Keratinocyte (primary cell): ENCODE measurements around the gene PCBD2.

Source experiments
- CTCF ChIP-seq, 3 experiments: IDR thresholded peaks in 1 of 3; conservative IDR thresholded peaks in 1 of 3; optimal IDR thresholded peaks in 1 of 3; 2 replicates in 2 of 3; 3 replicates in 1 of 3; pipeline versions ENCODE3 to v1.5.1; 2011; ENCODE audit warnings: low read length in 3 of 3, mild to moderate bottlenecking in 3 of 3, moderate library complexity in 2 of 3, control low read depth in 1 of 3, inconsistent platforms in 1 of 3; ENCODE audit not compliant: insufficient read depth in 2 of 3; ENCODE audit errors: extremely low read depth in 1 of 3
- EZH2 ChIP-seq: IDR thresholded peaks from one replicate; pipeline ENCODE4 v1.6.1; 2012; ENCODE audit warnings: inconsistent platforms, mild to moderate bottlenecking, low read length, moderate library complexity

DNA sequence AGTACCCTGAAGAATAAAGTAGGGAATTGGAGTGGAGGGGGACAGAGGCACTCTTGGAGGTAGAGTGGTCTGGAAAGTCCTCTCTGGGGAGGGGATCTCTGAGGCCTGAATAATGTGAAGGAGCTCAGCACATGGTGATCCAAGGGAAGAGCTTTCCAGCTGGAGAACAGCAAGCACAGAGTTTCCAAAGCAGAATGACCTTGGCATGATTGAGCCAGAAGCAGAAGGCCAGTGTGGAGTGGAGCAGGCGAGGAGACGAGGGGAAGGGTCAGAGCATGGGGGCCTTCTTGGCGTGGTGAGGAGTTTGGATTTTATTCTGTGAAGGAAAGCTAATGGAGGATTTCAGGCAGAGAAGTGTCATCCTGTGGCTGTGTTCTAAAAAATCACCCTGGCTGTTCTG is 8.3 kb downstream of the PCBD2 start:
- no peak for TF ChIP-seq EZH2
- no peak for TF ChIP-seq CTCF (optimal IDR thresholded peaks at IDR 0.05 in 1 of 3, IDR thresholded peaks at IDR 0.05 in 1 of 3, conservative IDR thresholded peaks at IDR 0.05 in 1 of 3; ENCODE audit: extremely low read depth in 1 of 3, insufficient read depth in 2 of 3, low read length in 3 of 3)
